Glutamatergic neuron (in vitro differentiated cells): ENCODE measurements around the gene AIF1. TPM values are rescaled to one million over a fixed set of nuclear protein-coding genes. Genes with fewer than 3 reads are reported as not detected.
A peak's percentile ranks its signal among the peaks of the same experiment; 100 is the strongest.

Experiments
- DNase-seq: peaks from one replicate; pipeline ENCODE4 v3.0.0; 2022
- H3K27ac Mint-ChIP-seq: one replicate; pipeline ENCODE4 v1.8.0; 2020; ENCODE audit warnings: mild to moderate bottlenecking, mixed read lengths, inconsistent platforms; ENCODE audit not compliant: unreplicated experiment
- H3K27me3 Mint-ChIP-seq: one replicate; pipeline ENCODE4 v1.8.0; 2020; ENCODE audit warnings: mild to moderate bottlenecking, moderate library complexity, mixed read lengths, inconsistent platforms; ENCODE audit not compliant: unreplicated experiment
- H3K36me3 Mint-ChIP-seq: one replicate; pipeline ENCODE4 v1.8.0; 2020; ENCODE audit warnings: mild to moderate bottlenecking, mixed read lengths, inconsistent platforms; ENCODE audit not compliant: unreplicated experiment
- H3K4me1 Mint-ChIP-seq: one replicate; pipeline ENCODE4 v1.8.0; 2020; ENCODE audit warnings: mild to moderate bottlenecking, low read depth, mixed read lengths, inconsistent platforms; ENCODE audit not compliant: unreplicated experiment
- H3K4me3 Mint-ChIP-seq: one replicate; pipeline ENCODE4 v1.8.0; 2020; ENCODE audit warnings: mild to moderate bottlenecking, mixed read lengths, inconsistent platforms; ENCODE audit not compliant: unreplicated experiment
- H3K9me3 Mint-ChIP-seq: one replicate; pipeline ENCODE4 v1.8.0; 2020; ENCODE audit warnings: mild to moderate bottlenecking, moderate library complexity, mixed read lengths, inconsistent platforms; ENCODE audit not compliant: unreplicated experiment
- total RNA-seq: library from RNA; stranded (reverse); fragmentation: NEBNext Ultra II Directional; extraction: Animal tissue kit (Norgen Biotek cat#: 25700); gene quantifications from one replicate; pipeline ENCODE4 v1.2.1, GENCODE V29; 2021; ENCODE audit not compliant: unreplicated experiment
- TF ChIP-seq, protein P1 (sequence below): fragments of 200-600 bp; sonication (generic); IDR thresholded peaks from one replicate; pipeline ENCODE4 v1.5.0; 2021; ENCODE audit not compliant: partially characterized antibody, unreplicated experiment

Gene AIF1
- total RNA-seq, 1 donor from 2014 or later: not detected

DNA sequence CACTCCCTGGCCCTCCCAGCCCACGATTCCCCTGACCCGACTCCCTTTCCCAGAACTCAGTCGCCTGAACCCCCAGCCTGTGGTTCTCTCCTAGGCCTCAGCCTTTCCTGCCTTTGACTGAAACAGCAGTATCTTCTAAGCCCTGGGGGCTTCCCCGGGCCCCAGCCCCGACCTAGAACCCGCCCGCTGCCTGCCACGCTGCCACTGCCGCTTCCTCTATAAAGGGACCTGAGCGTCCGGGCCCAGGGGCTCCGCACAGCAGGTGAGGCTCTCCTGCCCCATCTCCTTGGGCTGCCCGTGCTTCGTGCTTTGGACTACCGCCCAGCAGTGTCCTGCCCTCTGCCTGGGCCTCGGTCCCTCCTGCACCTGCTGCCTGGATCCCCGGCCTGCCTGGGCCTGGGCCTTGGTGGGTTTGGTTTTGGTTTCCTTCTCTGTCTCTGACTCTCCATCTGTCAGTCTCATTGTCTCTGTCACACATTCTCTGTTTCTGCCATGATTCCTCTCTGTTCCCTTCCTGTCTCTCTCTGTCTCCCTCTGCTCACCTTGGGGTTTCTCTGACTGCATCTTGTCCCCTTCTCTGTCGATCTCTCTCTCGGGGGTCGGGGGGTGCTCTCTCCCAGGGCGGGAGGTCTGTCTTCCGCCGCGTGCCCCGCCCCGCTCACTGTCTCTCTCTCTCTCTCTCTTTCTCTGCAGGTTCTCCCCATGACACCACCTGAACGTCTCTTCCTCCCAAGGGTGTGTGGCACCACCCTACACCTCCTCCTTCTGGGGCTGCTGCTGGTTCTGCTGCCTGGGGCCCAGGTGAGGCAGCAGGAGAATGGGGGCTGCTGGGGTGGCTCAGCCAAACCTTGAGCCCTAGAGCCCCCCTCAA, 42.8 kb upstream of the AIF1 start, which contains the start of gene LTA:
Gene LTA, plus strand, starts transcription at position 249 of the 871 bp plus-strand sequence. Its CDS starts 454 bp downstream, at position 703.
- H3K4me1 Mint-ChIP-seq: peaks cover 3% of the 10 kb centered on the region
- H3K9me3 Mint-ChIP-seq: peaks cover 10% of the 10 kb centered on the region
- H3K27ac Mint-ChIP-seq: no peak within 1 kb of the TSS
- TF ChIP-seq, protein P1, sequence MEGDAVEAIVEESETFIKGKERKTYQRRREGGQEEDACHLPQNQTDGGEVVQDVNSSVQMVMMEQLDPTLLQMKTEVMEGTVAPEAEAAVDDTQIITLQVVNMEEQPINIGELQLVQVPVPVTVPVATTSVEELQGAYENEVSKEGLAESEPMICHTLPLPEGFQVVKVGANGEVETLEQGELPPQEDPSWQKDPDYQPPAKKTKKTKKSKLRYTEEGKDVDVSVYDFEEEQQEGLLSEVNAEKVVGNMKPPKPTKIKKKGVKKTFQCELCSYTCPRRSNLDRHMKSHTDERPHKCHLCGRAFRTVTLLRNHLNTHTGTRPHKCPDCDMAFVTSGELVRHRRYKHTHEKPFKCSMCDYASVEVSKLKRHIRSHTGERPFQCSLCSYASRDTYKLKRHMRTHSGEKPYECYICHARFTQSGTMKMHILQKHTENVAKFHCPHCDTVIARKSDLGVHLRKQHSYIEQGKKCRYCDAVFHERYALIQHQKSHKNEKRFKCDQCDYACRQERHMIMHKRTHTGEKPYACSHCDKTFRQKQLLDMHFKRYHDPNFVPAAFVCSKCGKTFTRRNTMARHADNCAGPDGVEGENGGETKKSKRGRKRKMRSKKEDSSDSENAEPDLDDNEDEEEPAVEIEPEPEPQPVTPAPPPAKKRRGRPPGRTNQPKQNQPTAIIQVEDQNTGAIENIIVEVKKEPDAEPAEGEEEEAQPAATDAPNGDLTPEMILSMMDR: no peak
- DNase-seq: no peak
- no peaks in the 10 kb centered on the region for H3K36me3 Mint-ChIP-seq
- peaks cover 12% of the 10 kb centered on the region for H3K27me3 Mint-ChIP-seq
- no peak within 1 kb of the TSS for H3K4me3 Mint-ChIP-seq

DNA sequence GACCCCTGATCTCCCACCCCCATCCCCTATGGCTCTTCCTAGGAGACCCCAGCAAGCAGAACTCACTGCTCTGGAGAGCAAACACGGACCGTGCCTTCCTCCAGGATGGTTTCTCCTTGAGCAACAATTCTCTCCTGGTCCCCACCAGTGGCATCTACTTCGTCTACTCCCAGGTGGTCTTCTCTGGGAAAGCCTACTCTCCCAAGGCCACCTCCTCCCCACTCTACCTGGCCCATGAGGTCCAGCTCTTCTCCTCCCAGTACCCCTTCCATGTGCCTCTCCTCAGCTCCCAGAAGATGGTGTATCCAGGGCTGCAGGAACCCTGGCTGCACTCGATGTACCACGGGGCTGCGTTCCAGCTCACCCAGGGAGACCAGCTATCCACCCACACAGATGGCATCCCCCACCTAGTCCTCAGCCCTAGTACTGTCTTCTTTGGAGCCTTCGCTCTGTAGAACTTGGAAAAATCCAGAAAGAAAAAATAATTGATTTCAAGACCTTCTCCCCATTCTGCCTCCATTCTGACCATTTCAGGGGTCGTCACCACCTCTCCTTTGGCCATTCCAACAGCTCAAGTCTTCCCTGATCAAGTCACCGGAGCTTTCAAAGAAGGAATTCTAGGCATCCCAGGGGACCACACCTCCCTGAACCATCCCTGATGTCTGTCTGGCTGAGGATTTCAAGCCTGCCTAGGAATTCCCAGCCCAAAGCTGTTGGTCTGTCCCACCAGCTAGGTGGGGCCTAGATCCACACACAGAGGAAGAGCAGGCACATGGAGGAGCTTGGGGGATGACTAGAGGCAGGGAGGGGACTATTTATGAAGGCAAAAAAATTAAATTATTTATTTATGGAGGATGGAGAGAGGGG, 41.6 kb upstream of the AIF1 start:
- no peak overlapping the region for H3K4me3 Mint-ChIP-seq
- TF ChIP-seq, protein P1: no peak
- peaks cover 3% of the 10 kb centered on the region for H3K4me1 Mint-ChIP-seq
- H3K27me3 Mint-ChIP-seq: peaks cover 12% of the 10 kb centered on the region
- H3K27ac Mint-ChIP-seq: no peak overlapping the region
- H3K36me3 Mint-ChIP-seq: no peaks in the 10 kb centered on the region
- peaks cover 10% of the 10 kb centered on the region for H3K9me3 Mint-ChIP-seq
- DNase-seq: no peak

DNA sequence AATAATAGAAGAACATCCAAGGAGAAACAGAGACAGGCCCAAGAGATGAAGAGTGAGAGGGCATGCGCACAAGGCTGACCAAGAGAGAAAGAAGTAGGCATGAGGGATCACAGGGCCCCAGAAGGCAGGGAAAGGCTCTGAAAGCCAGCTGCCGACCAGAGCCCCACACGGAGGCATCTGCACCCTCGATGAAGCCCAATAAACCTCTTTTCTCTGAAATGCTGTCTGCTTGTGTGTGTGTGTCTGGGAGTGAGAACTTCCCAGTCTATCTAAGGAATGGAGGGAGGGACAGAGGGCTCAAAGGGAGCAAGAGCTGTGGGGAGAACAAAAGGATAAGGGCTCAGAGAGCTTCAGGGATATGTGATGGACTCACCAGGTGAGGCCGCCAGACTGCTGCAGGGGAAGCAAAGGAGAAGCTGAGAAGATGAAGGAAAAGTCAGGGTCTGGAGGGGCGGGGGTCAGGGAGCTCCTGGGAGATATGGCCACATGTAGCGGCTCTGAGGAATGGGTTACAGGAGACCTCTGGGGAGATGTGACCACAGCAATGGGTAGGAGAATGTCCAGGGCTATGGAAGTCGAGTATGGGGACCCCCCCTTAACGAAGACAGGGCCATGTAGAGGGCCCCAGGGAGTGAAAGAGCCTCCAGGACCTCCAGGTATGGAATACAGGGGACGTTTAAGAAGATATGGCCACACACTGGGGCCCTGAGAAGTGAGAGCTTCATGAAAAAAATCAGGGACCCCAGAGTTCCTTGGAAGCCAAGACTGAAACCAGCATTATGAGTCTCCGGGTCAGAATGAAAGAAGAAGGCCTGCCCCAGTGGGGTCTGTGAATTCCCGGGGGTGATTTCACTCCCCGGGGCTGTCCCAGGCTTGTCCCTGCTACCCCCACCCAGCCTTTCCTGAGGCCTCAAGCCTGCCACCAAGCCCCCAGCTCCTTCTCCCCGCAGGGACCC, 40.6 kb upstream of the AIF1 start:
- peaks cover 10% of the 10 kb centered on the region for H3K27me3 Mint-ChIP-seq
- H3K27ac Mint-ChIP-seq: no peak overlapping the region
- TF ChIP-seq, protein P1: no peak
- no peak for DNase-seq
- no peaks in the 10 kb centered on the region for H3K36me3 Mint-ChIP-seq
- no peak overlapping the region for H3K4me3 Mint-ChIP-seq
- H3K9me3 Mint-ChIP-seq: peaks cover 10% of the 10 kb centered on the region
- peaks cover 3% of the 10 kb centered on the region for H3K4me1 Mint-ChIP-seq

DNA sequence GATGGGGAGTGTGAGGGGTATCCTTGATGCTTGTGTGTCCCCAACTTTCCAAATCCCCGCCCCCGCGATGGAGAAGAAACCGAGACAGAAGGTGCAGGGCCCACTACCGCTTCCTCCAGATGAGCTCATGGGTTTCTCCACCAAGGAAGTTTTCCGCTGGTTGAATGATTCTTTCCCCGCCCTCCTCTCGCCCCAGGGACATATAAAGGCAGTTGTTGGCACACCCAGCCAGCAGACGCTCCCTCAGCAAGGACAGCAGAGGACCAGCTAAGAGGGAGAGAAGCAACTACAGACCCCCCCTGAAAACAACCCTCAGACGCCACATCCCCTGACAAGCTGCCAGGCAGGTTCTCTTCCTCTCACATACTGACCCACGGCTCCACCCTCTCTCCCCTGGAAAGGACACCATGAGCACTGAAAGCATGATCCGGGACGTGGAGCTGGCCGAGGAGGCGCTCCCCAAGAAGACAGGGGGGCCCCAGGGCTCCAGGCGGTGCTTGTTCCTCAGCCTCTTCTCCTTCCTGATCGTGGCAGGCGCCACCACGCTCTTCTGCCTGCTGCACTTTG, 39.6 kb upstream of the AIF1 start, which contains the start of gene TNF:
Gene TNF, plus strand, starts transcription at position 231 of the 567 bp plus-strand sequence. Its CDS starts 177 bp downstream, at position 408.
- Mint-ChIP-seq H3K27me3 (peaks cover 10% of the 10 kb centered on the region), H3K4me3 (peak within 1 kb of the TSS; percentile 7), H3K4me1 (peaks cover 3% of the 10 kb centered on the region), H3K9me3 (peaks cover 10% of the 10 kb centered on the region), H3K27ac (no peak within 1 kb of the TSS), H3K36me3 (no peaks in the 10 kb centered on the region)
- TF ChIP-seq, protein P1: no peak
- no peak for DNase-seq
